Ascending aorta (tissue), 2 donors: Measurements from ENCODE around the gene DTNB. TPM values are rescaled to one million over a fixed set of nuclear protein-coding genes. Genes with fewer than 3 reads are reported as not detected.
A peak's percentile ranks its signal among the peaks of the same experiment; 100 is the strongest.

Experiments
- DNase-seq, 2 donors: peaks; one replicate each; pipeline ENCODE4 v3.0.0-alpha.2; 2019; ENCODE audit warnings: low spot score in 2 of 2
- H3K27ac ChIP-seq, 2 donors: fragments of 200-600 bp; sonication (generic); one replicate each; pipeline ENCODE4 v1.5.1; 2016 to 2017; ENCODE audit warnings: mild to moderate bottlenecking in 1 of 2
- H3K27me3 ChIP-seq: fragments of 200-600 bp; sonication (generic); one replicate; pipeline ENCODE4 v1.5.1; 2017
- H3K36me3 ChIP-seq, 2 donors: fragments of 200-600 bp; sonication (generic); one replicate each; pipeline ENCODE4 v1.5.1; 2016
- H3K4me1 ChIP-seq, 2 donors: fragments of 200-600 bp; sonication (generic); one replicate each; pipeline ENCODE4 v1.5.1; 2016 to 2017; ENCODE audit warnings: mild to moderate bottlenecking in 1 of 2
- H3K4me3 ChIP-seq, 2 donors: fragments of 200-600 bp; sonication (generic); one replicate each; pipeline ENCODE4 v1.5.1; 2016 to 2017; ENCODE audit warnings: mild to moderate bottlenecking in 1 of 2
- H3K9me3 ChIP-seq, 2 donors: fragments of 200-600 bp; sonication (generic); one replicate each; pipeline ENCODE4 v1.5.1; 2016
- CTCF ChIP-seq, 3 experiments: fragments of 200-600 bp in 2 of 3; fragments of 450-650 bp in 1 of 3; sonication (generic) in 2 of 3; IDR thresholded peaks; one replicate each; pipeline ENCODE4 v1.5.1; 2016 to 2019; ENCODE audit warnings: antibody characterized with exemption in 3 of 3, mild to moderate bottlenecking in 1 of 3, moderate library complexity in 1 of 3
- intact Hi-C: fragments of 100-400 bp; cut with DNase I; formaldehyde crosslinking; loops from one replicate; pipeline ENCODE4 v1.15.1; 2023
- total RNA-seq: library from RNA; depleted of rRNA; stranded (reverse); fragments of >200 nt; gene quantifications from one replicate; pipeline ENCODE4 v1.1.0, GENCODE V29; 2016

The DTNB gene
- total RNA-seq, 1 donor from 2014 or later, result 22.7 TPM

GRCh38 chr2:25339791-25340180, 333.6 kb downstream of the DTNB start:
- Histone ChIP-seq H3K4me1 (peaks cover 3 to 19% of the 10 kb centered on the region in 2 donors), H3K36me3 (no peaks in the 10 kb centered on the region), H3K4me3 (peak overlapping the region; percentile 90 to 95), H3K9me3 (no peaks in the 10 kb centered on the region), H3K27me3 (no peaks in the 10 kb centered on the region), H3K27ac (peak overlapping the region; percentile 47 to 79)
- DNase-seq, result no peak
- peak in 1 of 3 experiments; percentile 7 for TF ChIP-seq CTCF (IDR thresholded peaks at IDR 0.05)
- intact Hi-C loops, result loop anchor here (5.0 to 10.0 kb wide), 3 partner anchors 32 to 365 kb away; partner anchors contain the start of gene DNAJC27

GRCh38 chr2:25339211-25339674, 334.1 kb downstream of the DTNB start:
- Histone ChIP-seq H3K27ac (peak overlapping the region; percentile 47 to 79), H3K27me3 (no peaks in the 10 kb centered on the region), H3K4me3 (peak overlapping the region in 1 of 2 donors; percentile 95), H3K36me3 (no peaks in the 10 kb centered on the region), H3K4me1 (peaks cover 3 to 19% of the 10 kb centered on the region in 2 donors), H3K9me3 (no peaks in the 10 kb centered on the region)
- no peak for DNase-seq
- TF ChIP-seq CTCF (IDR thresholded peaks at IDR 0.05), result no peak
- intact Hi-C loops, result no loop called here

- no peak for DNase-seq
- Histone ChIP-seq H3K4me1 (peaks cover 3 to 19% of the 10 kb centered on the region in 2 donors), H3K36me3 (no peaks in the 10 kb centered on the region), H3K27me3 (no peaks in the 10 kb centered on the region), H3K9me3 (no peaks in the 10 kb centered on the region), H3K4me3 (no peak overlapping the region), H3K27ac (peak overlapping the region in 1 of 2 donors; percentile 11)
- intact Hi-C loops, result no loop called here
- TF ChIP-seq CTCF (IDR thresholded peaks at IDR 0.05), result no peak
These were observed 335.0 kb downstream of the DTNB start for GRCh38 chr2:25338401-25338800.

GRCh38 chr2:25337891-25338290, 335.5 kb downstream of the DTNB start:
- intact Hi-C loops, result no loop called here
- peak overlapping the region in 1 of 2 donors; percentile 11 for H3K27ac ChIP-seq
- no peak for TF ChIP-seq CTCF (IDR thresholded peaks at IDR 0.05)
- no peak for DNase-seq
- H3K27me3 ChIP-seq, result no peaks in the 10 kb centered on the region
- peaks cover 3 to 19% of the 10 kb centered on the region in 2 donors for H3K4me1 ChIP-seq
- H3K4me3 ChIP-seq, result no peak overlapping the region
- no peaks in the 10 kb centered on the region for H3K36me3 ChIP-seq
- H3K9me3 ChIP-seq, result no peaks in the 10 kb centered on the region

- Histone ChIP-seq H3K27me3 (no peaks in the 10 kb centered on the region), H3K4me3 (no peak overlapping the region), H3K4me1 (peaks cover 3 to 17% of the 10 kb centered on the region in 2 donors), H3K9me3 (no peaks in the 10 kb centered on the region), H3K27ac (no peak overlapping the region), H3K36me3 (no peaks in the 10 kb centered on the region)
- DNase-seq, result no peak
- no peak for TF ChIP-seq CTCF (IDR thresholded peaks at IDR 0.05)
- intact Hi-C loops, result no loop called here
These were observed 336.1 kb downstream of the DTNB start for GRCh38 chr2:25337276-25337675.

- H3K36me3 ChIP-seq, result no peaks in the 10 kb centered on the region
- no peak for DNase-seq
- intact Hi-C loops, result no loop called here
- H3K4me1 ChIP-seq, result peaks cover 3 to 17% of the 10 kb centered on the region in 2 donors
- no peak for TF ChIP-seq CTCF (IDR thresholded peaks at IDR 0.05)
- H3K9me3 ChIP-seq, result no peaks in the 10 kb centered on the region
- H3K27ac ChIP-seq, result no peak overlapping the region
- H3K27me3 ChIP-seq, result no peaks in the 10 kb centered on the region
- no peak overlapping the region for H3K4me3 ChIP-seq
These were observed 337.0 kb downstream of the DTNB start for GRCh38 chr2:25336383-25336841.
